GM18498 (cell line): ENCODE measurements around the gene DUSP2.
"Not testable (repeated sequence)": the region's sequence is repeated elsewhere in the genome, so short reads cannot be mapped to it uniquely, and the experiment has no call there.

ENCODE experiments used
- ATAC-seq: cut with Tn5 transposase; IDR thresholded peaks from one replicate; pipeline ENCODE4 v1.9.1; 2021; ENCODE audit warnings: mild to moderate bottlenecking, moderate library complexity; ENCODE audit not compliant: unreplicated experiment

The DUSP2 gene

DNA sequence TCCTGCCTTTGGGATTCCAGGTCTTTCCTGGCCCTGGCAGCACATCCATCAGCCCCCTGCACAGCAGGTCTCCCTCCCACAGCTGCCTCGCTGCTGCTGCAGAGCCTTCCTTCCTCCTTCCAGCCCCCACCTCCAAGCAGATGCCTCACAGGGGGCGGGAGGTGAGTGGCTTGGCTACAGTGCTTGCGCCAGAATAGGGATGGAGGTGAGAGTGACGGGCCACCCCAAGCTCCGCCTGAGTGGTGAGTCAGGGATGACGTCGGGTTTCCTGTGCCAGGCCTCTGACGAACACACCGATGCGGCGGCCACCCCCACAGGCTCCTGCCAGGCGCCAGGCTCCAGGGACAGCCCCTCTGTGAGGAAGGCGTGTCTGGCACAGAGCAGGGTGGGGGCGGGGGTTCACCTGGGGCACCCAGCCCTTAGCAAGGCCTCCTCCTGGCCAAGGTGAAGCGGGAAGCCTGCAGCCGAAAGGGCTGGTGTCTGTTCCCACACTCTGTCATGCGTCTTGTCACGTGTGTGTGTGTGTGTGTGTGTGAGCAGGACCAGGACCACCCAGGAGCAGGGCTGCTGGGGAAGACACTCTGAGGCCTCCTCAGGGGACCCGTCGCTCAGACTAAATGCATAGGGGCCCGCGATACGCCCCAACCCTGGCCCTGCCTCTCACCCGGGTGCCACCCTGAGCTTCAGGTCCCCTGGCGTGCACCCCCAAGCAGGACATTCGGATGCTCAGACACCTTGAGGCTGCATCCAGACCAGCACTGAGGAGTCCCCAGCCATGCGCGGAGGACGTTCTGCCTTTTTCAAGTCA is 3.4 kb upstream of the DUSP2 start:
- peak; percentile 36 for ATAC-seq

DNA sequence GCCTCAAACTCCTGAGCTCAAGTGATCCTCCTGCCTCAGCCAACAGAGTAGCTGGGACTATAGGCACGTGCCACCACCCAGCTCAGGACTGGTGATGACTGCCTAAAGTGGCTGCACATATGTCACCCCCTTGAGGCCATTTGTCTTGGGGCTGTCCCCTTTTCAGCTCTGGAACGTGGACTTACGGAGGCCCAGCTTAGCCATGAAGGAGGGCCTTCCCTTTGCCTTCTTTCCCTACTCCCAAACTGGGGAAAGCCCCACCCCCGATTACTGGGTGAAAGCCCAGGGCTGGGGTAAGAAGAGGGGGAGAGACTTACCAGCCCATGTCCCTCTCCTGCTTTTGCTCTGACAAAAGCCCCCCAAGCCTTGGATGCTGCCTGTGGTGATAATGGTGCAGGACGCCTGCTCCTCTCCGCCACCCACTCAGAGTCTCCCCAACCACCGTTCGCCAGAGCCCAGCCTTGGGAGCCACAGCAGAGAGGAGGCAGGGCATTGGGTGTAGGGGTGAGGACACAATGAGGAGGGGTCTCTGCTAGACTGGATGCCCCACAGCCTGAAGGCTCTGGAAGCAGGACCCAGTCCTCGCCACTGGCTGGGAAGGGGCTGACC is 2.5 kb upstream of the DUSP2 start:
- ATAC-seq = no peak

DNA sequence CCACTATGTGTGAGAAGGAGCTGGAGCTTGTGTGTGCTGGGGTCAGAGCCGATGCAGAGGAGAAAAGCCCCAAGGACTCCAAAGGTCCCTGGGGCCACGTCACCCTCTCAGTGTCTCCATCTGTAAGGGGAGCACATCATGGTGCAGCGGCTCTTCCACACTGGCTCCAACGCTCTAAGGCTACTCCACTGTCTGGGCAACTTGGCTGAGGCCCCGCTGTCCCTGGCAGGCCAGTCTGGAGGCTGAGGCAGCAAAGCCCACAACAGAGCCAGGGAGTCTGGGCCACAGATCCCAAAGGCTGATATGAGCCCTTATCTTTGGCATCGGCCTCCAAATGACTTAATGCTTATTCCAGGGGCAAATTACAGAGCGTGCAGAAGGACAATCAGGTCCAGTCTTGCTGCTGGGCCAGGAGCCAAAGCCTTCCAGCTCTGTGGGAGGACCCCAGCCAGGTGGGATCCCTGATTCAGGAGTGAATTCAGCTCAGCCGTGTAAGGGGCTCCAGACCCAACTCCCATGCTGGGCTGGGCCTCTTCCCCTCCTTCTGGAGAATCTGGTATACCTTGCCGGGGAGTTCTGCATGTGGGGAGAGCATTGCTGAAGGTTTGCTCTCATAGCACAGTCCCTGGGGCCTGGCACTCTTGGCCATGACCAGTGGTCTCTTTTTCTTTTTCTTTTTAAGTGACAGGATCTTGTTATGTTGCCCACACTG is 1.8 kb upstream of the DUSP2 start:
- ATAC-seq = no peak

DNA sequence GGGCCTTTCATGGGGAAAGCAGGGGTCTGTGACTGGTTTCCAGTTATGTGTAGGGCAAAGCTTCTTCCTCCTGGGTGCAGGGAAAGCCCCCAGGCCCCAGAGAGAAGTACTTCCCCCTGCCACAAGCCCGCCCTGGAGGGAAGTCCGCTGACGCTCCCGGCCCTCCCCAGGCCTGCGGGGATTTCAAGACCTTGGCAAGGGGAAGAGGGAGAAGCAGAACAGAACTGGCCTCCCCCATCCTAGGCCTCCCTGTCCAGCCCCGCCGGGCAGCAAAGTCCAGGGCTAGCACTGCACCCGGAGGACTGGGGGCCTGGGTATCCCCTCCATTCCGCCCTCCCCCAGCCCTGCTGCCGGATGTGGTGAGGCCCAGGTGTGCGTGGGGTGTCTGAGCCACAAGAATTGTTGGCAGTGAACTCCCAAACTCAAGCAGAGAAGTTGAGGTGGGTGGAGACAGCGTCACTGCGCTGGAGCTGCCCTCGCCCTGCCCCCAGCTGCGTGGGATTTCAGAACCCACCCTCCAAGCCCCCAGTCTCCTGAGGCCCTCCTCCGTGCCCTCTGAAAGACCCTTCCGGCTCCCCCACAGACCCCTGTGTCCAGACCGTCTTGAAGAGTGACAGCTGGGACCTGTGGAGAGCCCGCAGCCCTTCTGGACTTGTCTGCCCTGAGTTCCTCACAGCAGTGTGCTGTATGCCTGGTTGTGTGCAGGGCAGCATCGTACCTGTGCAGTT is 1.1 kb upstream of the DUSP2 start:
- ATAC-seq = peak; percentile 36

DNA sequence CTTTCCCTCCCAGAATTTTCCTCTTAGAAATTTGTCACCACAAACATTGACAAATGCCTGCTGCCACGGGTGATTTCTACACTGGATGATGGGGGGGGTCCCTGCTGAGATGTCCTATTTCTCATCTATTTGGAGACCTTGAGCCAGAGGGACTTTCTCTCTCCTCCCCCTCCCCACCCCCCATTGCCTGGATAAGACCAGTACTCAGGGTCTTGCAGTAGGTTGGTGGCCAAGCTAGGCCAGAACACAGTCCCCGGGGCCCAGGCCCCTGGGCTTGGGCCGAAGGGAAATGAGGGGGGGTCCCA is 560 bp upstream of the DUSP2 start:
- no peak for ATAC-seq

DNA sequence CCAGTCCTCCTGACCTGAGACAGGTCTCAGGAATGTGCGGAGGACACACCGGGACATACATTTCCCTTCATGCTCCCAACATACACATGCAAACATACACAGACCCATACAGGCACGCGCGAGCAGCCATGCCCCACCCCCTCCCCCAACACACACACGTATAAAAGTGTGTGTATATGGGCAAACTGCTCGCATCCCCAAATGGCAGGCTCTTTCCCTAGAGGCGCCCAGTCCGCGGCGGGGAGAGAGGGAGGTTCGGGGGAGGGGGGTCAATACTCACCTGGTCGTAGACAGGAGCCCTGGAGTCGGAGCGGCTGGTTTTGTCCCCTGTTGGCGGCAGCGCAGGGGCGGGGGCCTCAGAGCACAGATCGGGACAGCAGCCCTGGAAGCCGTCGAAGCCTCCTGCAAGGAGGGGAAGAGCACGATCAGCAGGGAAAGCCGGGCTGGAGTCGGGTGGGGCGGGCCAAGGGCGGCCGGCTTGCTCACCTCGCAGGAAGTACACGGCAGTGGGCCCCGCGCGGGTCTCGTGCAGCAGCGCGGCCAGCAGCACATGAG is 682 bp downstream of the DUSP2 start:
- no peak for ATAC-seq

DNA sequence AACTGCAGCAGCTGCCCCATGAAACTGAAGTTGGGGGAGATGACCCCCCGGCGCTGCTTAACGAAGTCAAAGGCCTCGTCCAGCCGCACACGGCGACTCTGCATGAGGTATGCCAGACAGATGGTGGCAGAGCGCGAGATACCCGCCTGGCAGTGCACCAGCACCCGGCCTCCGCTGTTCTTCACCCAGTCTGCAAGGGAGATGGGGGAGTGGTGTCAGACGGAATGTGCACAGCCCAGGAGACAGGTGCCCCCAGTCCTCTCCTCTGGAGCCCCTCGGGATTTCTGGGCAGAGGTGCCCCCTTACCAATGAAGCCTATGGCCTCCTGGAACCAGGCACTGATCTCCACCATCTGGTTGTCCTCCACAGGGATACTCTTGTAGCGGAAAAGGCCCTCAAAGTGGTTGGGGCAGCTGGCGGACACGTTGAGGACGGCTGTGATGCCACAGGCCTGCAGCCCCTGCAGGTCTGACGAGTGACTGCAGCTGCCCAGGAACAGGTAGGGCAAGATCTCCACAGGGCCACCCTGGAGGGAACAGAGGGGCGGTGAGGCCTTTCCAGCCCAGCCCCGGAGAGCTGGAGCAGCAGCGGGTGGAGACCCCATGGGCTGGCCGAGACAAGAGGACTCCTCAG is 1.3 kb downstream of the DUSP2 start:
- ATAC-seq = no peak

DNA sequence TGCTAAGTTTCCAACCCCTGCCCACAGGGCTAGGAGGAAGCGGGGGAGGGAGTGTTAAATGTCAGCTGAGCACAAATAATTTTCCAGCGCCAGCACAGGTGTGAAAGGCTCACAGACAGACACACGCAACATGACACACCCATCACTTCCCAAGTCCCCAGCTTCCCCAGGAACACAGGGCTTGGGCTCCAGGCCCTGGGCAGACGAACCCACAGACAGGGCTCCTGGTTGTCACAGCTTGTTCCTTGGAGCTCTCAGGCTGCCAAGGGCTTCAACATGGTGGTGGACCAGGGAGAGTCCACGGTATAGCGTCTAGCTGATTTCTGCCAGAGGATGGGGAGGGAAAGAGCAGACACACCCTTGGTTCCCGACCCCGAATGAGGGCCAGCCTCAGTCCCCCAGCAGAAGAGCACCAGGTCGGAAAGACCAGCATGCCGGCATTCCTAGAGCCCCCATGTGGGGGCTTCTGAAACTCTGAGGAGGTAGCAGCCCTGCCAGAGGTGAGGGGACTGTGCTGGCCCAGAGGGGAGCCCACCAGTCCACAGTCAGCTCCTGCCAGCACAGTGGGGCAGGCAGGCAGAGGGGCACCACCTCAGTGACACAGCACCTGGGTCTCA is 1.9 kb downstream of the DUSP2 start:
- no peak for ATAC-seq

DNA sequence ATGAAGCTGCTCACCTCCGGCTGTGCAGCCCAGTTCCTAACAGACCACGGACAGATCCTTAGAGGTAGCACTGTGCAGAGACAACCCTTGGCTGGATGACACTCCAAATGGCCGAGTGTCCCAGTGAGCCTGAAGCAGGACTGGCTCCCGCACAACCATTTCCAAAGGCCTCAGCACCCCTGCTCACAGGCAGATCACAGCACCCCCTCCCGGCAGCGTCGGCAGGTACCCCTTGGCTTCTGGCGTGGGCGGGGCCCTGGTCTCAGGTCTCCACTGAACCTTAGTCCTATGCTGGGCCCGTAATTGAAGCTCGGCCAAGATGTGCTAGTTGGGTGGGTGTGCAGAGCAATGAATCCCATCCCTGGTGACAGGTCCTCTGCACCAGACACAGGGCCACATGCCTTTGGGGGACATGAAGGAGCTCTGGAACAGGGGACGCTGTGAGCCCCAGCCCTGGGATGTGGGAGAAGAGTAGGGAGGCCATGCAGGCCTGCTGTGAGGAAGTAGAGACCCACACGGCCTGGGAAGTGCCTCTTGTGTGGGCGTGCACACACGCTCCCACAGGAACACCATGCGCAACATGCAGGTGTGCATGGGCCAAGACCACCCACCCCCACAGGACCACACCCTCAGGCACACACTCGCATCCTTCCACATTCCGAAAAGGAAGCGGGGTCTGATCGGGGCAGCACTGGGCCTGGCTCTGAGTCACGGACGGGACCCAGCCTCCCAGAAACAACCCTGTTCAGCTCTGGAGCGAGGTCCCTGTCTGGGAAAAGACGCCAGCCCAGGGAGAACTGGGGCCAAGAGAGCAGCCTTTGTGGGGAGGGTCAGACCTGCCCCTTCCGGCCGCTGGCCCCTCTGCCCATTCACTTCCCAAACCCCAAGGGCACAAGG is 2.8 kb downstream of the DUSP2 start:
- ATAC-seq = no peak

DNA sequence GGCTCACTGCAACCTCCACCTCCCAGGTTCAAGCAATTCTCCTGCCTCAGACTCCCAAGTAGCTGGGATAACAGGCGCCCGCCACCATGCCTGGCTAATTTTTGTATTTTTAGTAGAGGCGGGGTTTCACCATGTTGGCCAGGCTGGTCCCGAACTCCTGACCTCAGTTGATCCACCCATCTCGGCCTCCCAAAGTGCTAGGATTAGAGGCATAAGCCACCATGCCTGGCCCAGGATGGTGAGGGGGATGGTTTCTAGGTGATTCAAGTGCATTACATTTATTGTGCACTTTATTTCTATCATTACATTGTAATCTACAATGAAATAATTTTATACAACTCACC is 3.6 kb downstream of the DUSP2 start:
- ATAC-seq = not testable (repeated sequence)

DNA sequence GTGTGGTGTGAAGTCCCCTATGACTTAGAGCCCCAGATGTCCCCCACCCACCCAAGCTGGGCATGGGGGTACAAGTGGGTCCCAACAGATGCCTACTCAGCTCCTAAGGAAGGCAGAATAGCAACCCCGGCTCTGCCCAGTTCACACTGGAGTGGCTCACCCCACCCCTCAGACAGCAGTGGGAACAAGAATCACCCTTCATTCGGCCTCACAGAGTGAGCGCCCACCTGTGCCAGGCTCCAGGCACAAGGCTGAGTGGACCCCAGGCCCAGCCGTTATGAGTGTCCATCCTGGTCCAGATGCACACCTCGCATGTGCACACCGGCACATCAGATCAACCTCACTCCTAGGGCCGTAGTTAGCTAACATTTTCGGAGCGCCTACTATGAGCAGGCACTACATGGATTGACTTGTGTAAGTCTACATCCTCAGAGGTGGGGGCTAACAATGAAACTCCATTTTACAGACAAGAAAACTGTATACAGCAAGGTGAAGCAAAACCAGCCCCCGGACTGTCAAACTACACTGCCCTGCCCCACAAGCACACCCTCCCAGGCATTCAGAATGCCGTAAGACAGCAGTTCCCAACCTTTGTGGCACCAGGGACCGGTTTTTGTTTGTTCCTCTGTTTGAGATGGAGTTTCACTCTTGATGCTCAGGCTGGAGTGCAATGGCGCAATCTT is 4.2 kb downstream of the DUSP2 start:
- no peak for ATAC-seq

DNA sequence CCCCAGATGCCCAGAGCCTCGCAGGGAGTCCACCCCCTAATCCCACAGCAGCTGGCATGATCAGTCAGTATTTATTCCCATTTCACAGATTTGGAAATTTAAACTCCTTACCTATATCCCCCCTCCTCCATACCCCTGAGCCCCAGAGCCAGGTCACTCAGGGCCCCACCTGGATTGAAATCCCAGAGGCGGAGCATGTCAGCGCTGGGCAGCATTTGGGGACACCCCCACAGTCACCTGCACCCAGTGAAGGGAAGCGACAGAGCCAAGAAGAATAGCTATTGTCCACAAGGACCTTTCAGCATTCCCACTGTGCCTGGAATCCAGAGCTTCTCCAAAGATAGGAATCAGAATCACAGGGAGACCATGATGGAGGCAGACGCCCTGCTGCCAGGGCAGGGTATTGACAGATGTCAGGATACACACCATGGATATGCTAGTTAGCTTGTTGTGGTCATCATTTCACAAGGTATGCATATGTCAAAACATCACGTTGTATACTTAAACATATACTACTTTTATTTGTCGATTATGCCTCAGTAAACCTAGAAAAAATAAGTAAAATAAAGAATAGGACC is 6.0 kb downstream of the DUSP2 start:
- no peak for ATAC-seq

DNA sequence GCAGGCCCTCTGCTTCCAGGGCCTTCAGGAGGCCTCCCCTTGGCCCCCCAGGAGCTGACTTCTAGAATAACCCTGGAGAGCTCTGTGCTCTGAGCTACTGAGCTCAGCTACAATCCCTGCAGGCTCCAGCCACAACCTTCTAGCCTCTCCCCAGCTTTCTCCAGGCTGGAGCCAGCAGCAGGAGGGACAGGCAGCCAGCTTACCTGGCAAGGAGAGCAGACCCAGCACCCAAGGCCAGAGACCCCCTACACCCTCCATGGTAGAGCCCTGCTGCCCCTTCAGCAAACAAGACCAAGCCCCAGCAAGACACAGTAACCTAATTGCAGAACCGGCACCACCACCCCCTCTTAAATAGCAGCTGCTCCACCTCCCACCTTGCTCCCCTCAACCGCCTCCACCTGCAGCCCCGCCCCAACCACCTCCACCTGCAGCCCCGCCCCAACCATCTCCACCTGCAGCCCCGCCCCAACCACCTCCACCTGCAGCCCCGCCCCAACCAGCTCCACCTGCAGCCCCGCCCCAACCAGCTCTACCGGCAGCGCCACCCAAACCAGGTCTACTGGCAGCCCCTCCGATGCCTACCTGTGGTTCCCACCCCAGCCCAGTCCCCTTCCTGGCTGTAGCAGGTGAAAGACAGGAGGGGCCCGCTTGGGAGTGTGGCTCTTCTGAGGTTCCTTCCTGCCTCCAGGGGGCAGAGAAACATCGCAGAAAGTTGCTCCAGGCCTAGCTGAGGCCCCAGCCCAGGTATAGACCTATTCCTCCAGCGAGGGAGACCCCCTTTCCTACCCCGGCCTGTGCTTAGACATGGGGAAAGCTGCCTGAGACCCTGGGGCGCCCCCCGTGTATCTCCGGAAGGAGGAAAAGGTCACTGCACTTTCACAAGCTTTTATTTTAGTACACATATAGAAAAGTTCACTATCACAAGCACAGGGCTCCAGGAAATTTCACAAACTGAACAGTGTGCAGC is 6.8 kb downstream of the DUSP2 start, which contains the start of gene ASTL:
ASTL (minus strand) TSS at position 324 of the 967 bp plus-strand sequence; CDS start at position 258, 66 bp downstream.
- no peak for ATAC-seq

DNA sequence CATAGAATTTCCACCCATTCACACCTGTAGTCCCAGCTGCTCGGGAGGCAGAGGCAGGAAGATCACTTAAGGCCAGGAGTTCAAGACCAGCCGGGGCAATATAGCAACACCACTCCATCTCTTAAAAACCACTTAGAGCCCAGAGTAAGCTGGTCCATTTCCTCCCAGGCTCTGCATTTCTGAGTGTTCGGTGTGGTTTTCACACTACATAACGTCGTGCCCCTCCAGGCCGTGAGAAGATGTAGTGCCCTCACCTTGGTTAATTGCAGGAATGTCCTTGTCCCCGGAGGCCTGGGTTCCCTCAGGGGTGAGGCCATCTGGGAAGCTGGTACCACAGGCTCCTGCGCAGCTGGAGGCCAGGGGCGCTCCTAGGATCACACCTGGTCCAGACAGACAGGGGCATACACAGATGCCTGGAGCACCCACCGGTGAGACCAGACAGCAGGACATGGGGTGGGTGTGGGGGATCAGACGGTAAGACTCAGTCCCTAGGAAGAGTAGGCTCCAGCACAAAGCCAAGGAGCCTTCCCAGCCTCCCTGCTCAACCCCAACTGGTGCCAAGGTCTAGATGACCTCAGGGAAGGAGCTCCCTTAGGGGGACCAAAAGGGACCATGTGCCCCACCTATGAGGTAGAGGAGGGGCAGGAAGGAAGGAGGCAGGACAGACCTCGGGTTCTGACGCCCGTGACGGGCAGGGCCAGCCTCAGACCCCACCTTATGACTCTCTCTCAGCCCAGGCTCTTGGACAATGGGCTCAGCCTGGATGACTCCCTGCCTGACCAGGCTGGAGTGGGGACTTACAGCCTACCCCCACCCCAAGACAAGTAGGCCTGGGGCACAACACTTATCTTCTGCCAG is 7.7 kb downstream of the DUSP2 start:
- no peak for ATAC-seq

DNA sequence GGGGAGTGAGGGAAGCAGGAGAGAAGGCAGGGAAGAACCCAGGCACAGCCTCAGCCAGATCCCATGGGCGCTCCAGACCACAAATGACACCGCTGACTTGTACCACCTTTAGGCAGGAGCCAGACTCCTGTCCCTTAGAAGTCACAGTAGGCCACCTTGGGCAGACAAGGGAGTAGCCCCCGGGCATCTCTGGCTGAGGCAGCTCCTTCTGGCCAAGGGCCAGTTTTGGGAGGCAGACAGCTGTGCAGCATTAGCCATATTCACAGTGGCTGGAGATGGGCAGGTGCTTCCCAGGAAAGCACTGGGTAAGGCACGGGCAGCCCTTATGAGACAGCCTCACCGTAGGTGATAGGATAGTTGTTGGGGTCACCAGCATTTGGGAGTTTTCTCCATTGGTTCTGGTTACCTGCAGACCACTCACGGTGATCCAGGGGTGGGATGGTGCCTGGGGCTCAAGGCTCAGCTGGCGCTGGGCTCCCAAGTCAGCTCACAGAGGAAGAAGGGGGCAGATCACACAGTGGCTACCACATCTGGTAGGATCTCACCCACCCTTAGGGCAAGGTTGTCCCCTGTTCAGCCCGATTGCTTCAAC is 9.0 kb downstream of the DUSP2 start:
- no peak for ATAC-seq

DNA sequence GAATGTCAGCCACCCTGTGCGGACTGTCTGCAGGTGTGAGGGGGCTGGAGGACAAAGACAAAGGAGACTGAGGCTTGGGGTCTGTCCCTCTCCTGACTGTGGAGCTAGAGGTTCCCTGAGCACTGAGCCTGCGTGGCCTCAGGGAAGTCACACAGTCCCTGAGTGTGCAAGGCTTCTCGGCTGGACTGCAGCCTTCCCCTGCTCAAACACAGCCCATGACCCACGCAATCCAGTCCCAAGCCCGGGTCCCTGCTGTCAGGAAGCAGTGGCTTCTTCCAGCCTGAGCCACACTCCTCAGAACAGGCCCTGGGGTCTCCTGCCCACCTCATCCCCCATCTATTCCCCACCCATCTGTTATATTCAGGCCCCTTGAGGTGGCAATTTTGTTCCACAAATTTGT is 9.6 kb downstream of the DUSP2 start:
- ATAC-seq = no peak
